ENCODE measurements around the gene NUP98. TPM values are rescaled to one million over a fixed set of nuclear protein-coding genes. Genes with fewer than 3 reads are reported as not detected.
A peak's percentile ranks its signal among the peaks of the same experiment; 100 is the strongest.

Gene NUP98
- total RNA-seq, 2 experiments from 2014 or later: 102 to 115 TPM

GRCh38 chr11:3837793-3838192 lies 40.4 kb upstream of the NUP98 start:
- DNase-seq (ENCODE audit: low spot score): no peak
- intact Hi-C loops (cut with micrococcal nuclease; ENCODE audit: unreplicated experiment): loop anchor here (1.0 kb wide), 1 partner anchor 40 kb away; the partner anchor contains the start of gene NUP98
- H3K4me3 ChIP-seq (ENCODE audit: low read depth, low read length, poor library complexity, severe bottlenecking): peak overlapping the region; percentile 81
- H3K27ac ChIP-seq (ENCODE audit: low read depth, low read length, poor library complexity, severe bottlenecking): peak overlapping the region; percentile 82
- peak overlapping the region; percentile 89 for H3K4me2 ChIP-seq (ENCODE audit: low read length)
- CTCF ChIA-PET (ENCODE audit: unreplicated experiment): interaction anchor here (1.0 to 2.1 kb wide), 5 partner anchors 11 to 110 kb away, joined by 3 to 6 read pairs (median 3); partner anchors contain the start of gene STIM1
- no TSS peak for BruUV-seq (replicated peaks)
- H3K4me1 ChIP-seq (ENCODE audit: insufficient read depth, low read length, poor library complexity, severe bottlenecking): peaks cover 71% of the 10 kb centered on the region
- no peaks in the 10 kb centered on the region for H3K9me3 ChIP-seq (ENCODE audit: low read length)
- peaks cover 25% of the 10 kb centered on the region; the same call in 1 of the 2 replicates for H4K20me1 ChIP-seq (ENCODE audit: insufficient read depth, low read length)
- POLR2A ChIA-PET: interaction anchor here (0.6 to 6.3 kb wide), 4 partner anchors 9 to 64 kb away, joined by 3 to 75 read pairs (median 4); partner anchors contain the start of gene STIM1
- peaks cover 38% of the 10 kb centered on the region; the same call in 1 of the 2 replicates for H3K36me3 ChIP-seq (ENCODE audit: insufficient read depth, low read length)
- H3K9me2 ChIP-seq (ENCODE audit: insufficient read depth, low read length): no peaks in the 10 kb centered on the region
- H3K79me2 ChIP-seq (ENCODE audit: insufficient read depth, low read depth, low read length): peaks cover 72% of the 10 kb centered on the region; the same call in 1 of the 2 replicates
- no peak for TF ChIP-seq CTCF (conservative IDR thresholded peaks at IDR 0.05; ENCODE audit: low read length)
- TF ChIP-seq EZH2phosphoT487 (IDR thresholded peaks at IDR 0.05; ENCODE audit: borderline replicate concordance, low read depth, low read length): no peak
- no peak overlapping the region for H2AFZ ChIP-seq (ENCODE audit: low read length)

GRCh38 chr11:3836903-3837302 lies 39.5 kb upstream of the NUP98 start:
- Histone ChIP-seq H3K4me2 (ENCODE audit: low read length) (peak overlapping the region; percentile 89), H4K20me1 (ENCODE audit: insufficient read depth, low read length) (peaks cover 25% of the 10 kb centered on the region; the same call in 1 of the 2 replicates), H3K9me2 (ENCODE audit: insufficient read depth, low read length) (no peaks in the 10 kb centered on the region), H3K79me2 (ENCODE audit: insufficient read depth, low read depth, low read length) (peaks cover 72% of the 10 kb centered on the region; the same call in 1 of the 2 replicates), H3K9me3 (ENCODE audit: low read length) (no peaks in the 10 kb centered on the region), H3K27ac (ENCODE audit: low read depth, low read length, poor library complexity, severe bottlenecking) (peak overlapping the region; percentile 82), H3K4me1 (ENCODE audit: insufficient read depth, low read length, poor library complexity, severe bottlenecking) (peaks cover 67% of the 10 kb centered on the region), H3K4me3 (ENCODE audit: low read depth, low read length, poor library complexity, severe bottlenecking) (peak overlapping the region; percentile 81), H3K36me3 (ENCODE audit: insufficient read depth, low read length) (peaks cover 45% of the 10 kb centered on the region), H2AFZ (ENCODE audit: low read length) (no peak overlapping the region)
- ChIA-PET POLR2A (interaction anchor here (0.6 to 6.3 kb wide), 4 partner anchors 17 to 266 kb away, joined by 3 to 75 read pairs (median 3); partner anchors contain the start of gene STIM1), CTCF (ENCODE audit: unreplicated experiment) (interaction anchor here (0.6 to 1.5 kb wide), 5 partner anchors 10 to 26 kb away, joined by 3 to 6 read pairs (median 3); partner anchors contain the start of gene STIM1)
- intact Hi-C loops (cut with micrococcal nuclease; ENCODE audit: unreplicated experiment): loop anchor here (1.0 kb wide), 1 partner anchor 40 kb away; the partner anchor contains the start of gene NUP98
- DNase-seq (ENCODE audit: low spot score): peak; percentile 68
- no TSS peak for BruUV-seq (replicated peaks)
- TF ChIP-seq EZH2phosphoT487 (IDR thresholded peaks at IDR 0.05; ENCODE audit: borderline replicate concordance, low read depth, low read length): no peak
- TF ChIP-seq CTCF (conservative IDR thresholded peaks at IDR 0.05; ENCODE audit: low read length): no peak

GRCh38 chr11:3835751-3836150 lies 38.4 kb upstream of the NUP98 start:
- H4K20me1 ChIP-seq (ENCODE audit: insufficient read depth, low read length): peaks cover 25% of the 10 kb centered on the region; the same call in 1 of the 2 replicates
- H3K9me2 ChIP-seq (ENCODE audit: insufficient read depth, low read length): no peaks in the 10 kb centered on the region
- peaks cover 57% of the 10 kb centered on the region for H3K36me3 ChIP-seq (ENCODE audit: insufficient read depth, low read length)
- H3K79me2 ChIP-seq (ENCODE audit: insufficient read depth, low read depth, low read length): peaks cover 72% of the 10 kb centered on the region; the same call in 1 of the 2 replicates
- peaks cover 64% of the 10 kb centered on the region for H3K4me1 ChIP-seq (ENCODE audit: insufficient read depth, low read length, poor library complexity, severe bottlenecking)
- ChIA-PET CTCF (ENCODE audit: unreplicated experiment) (interaction anchor here (1.2 kb wide), 1 partner anchor 28 kb away, joined by 3 read pairs; no protein-coding TSS in a partner anchor), POLR2A (interaction anchor here (0.9 to 1.0 kb wide), 2 partner anchors 16 to 139 kb away, joined by 3 read pairs; no protein-coding TSS in a partner anchor)
- DNase-seq (ENCODE audit: low spot score): no peak
- peak overlapping the region; percentile 17 for H3K27ac ChIP-seq (ENCODE audit: low read depth, low read length, poor library complexity, severe bottlenecking)
- no TSS peak for BruUV-seq (replicated peaks)
- H3K4me2 ChIP-seq (ENCODE audit: low read length): peak overlapping the region; percentile 49
- intact Hi-C loops (cut with micrococcal nuclease; ENCODE audit: unreplicated experiment): no loop called here
- no peak overlapping the region for H3K4me3 ChIP-seq (ENCODE audit: low read depth, low read length, poor library complexity, severe bottlenecking)
- TF ChIP-seq EZH2phosphoT487 (IDR thresholded peaks at IDR 0.05; ENCODE audit: borderline replicate concordance, low read depth, low read length): no peak
- no peak overlapping the region for H2AFZ ChIP-seq (ENCODE audit: low read length)
- H3K9me3 ChIP-seq (ENCODE audit: low read length): no peaks in the 10 kb centered on the region

Measured in OCI-LY7 (cell line).